Hematopoietic multipotent progenitor cell treated with erythropoietin and hydrocortisone succinate and interleukin-3 and kit ligand, for 17 days (in vitro differentiated cells): Measurements from ENCODE around the gene FAM227A.

Experiments used
- DNase-seq: peaks from one replicate; pipeline ENCODE4 v3.0.0-alpha.2; 2015; ENCODE audit warnings: low spot score

The FAM227A gene

GRCh38 chr22:38656256-38657044 lies at the start of gene FAM227A, which contains the start of gene CBY1:
TSS of gene FAM227A (minus strand) at chr22:38656392. CDS start at chr22:38650168, 6,224 bp downstream.
TSS of gene CBY1 (plus strand) at chr22:38656638. CDS start at chr22:38668055, 11,417 bp downstream.
- peak; percentile 84 for DNase-seq

GRCh38 chr22:38705235-38706100 lies 49.3 kb upstream of the FAM227A start, which contains the start of gene GTPBP1:
TSS of gene GTPBP1 (plus strand) at chr22:38705944. CDS start at chr22:38705956, 12 bp downstream.
- peak; percentile 100 for DNase-seq

GRCh38 chr22:38704654-38705234 lies 48.6 kb upstream of the FAM227A start:
- DNase-seq, result peak; percentile 58

- DNase-seq, result peak; percentile 99
Observed at GRCh38 chr22:38700789-38701628, 44.8 kb upstream of the FAM227A start, which contains the start of gene JOSD1. TSS of gene JOSD1 (minus strand) at chr22:38700943. CDS start at chr22:38699987, 956 bp downstream.

GRCh38 chr22:38700270-38700788 lies 44.1 kb upstream of the FAM227A start:
- no peak for DNase-seq

- DNase-seq, result peak; percentile 47
Observed at GRCh38 chr22:38699784-38700183, 43.6 kb upstream of the FAM227A start.

- DNase-seq, result no peak
Observed at GRCh38 chr22:38699143-38699542, 43.0 kb upstream of the FAM227A start.

GRCh38 chr22:38698407-38699094 lies 42.4 kb upstream of the FAM227A start:
- no peak for DNase-seq

GRCh38 chr22:38697425-38698089 lies 41.4 kb upstream of the FAM227A start:
- peak; percentile 66 for DNase-seq

- DNase-seq, result peak; percentile 50
Observed at GRCh38 chr22:38696606-38697424, 40.6 kb upstream of the FAM227A start.

- no peak for DNase-seq
Observed at GRCh38 chr22:38694940-38695339, 38.7 kb upstream of the FAM227A start.

- DNase-seq, result no peak
Observed at GRCh38 chr22:38694049-38694448, 37.9 kb upstream of the FAM227A start.

GRCh38 chr22:38689651-38690050 lies 33.5 kb upstream of the FAM227A start:
- no peak for DNase-seq

- no peak for DNase-seq
Observed at GRCh38 chr22:38685761-38686160, 29.6 kb upstream of the FAM227A start.

GRCh38 chr22:38684895-38685294 lies 28.7 kb upstream of the FAM227A start:
- no peak for DNase-seq

GRCh38 chr22:38681582-38682335 lies 25.6 kb upstream of the FAM227A start, which contains the start of gene TOMM22:
TSS of gene TOMM22 (plus strand) at chr22:38681957. CDS start at chr22:38681979, 22 bp downstream.
- DNase-seq, result peak; percentile 91

GRCh38 chr22:38675833-38676232 lies 19.6 kb upstream of the FAM227A start:
- DNase-seq, result no peak

GRCh38 chr22:38674888-38675287 lies 18.7 kb upstream of the FAM227A start:
- no peak for DNase-seq
